GM12801 (cell line): ENCODE measurements around the gene KDELR1.

Experiments
- CTCF ChIP-seq: IDR thresholded peaks from one replicate; pipeline ENCODE4 v1.5.1; 2011; ENCODE audit warnings: control low read depth; ENCODE audit not compliant: insufficient read length; ENCODE audit errors: extremely low read depth

The KDELR1 gene

GRCh38 chr19:48418317-48419064, 27.1 kb upstream of the KDELR1 start:
- TF ChIP-seq CTCF, result no peak

GRCh38 chr19:48417421-48417820, 26.1 kb upstream of the KDELR1 start:
- no peak for TF ChIP-seq CTCF

- no peak for TF ChIP-seq CTCF
Observed at GRCh38 chr19:48415806-48416221, 24.5 kb upstream of the KDELR1 start.

GRCh38 chr19:48415395-48415794, 24.0 kb upstream of the KDELR1 start:
- TF ChIP-seq CTCF, result no peak

GRCh38 chr19:48413879-48414587, 22.7 kb upstream of the KDELR1 start:
- no peak for TF ChIP-seq CTCF

- no peak for TF ChIP-seq CTCF
Observed at GRCh38 chr19:48405850-48406249, 14.5 kb upstream of the KDELR1 start.

GRCh38 chr19:48405010-48405659, 13.8 kb upstream of the KDELR1 start:
- no peak for TF ChIP-seq CTCF
